Thyroid gland (tissue), 4 donors: ENCODE results near the gene ADGRB3. TPM values are rescaled to one million over a fixed set of nuclear protein-coding genes. Genes with fewer than 3 reads are reported as not detected.

ENCODE experiments used
- DNase-seq, 2 donors: peaks; one replicate each; pipeline ENCODE4 v3.0.0-alpha.2; 2019
- H3K27ac ChIP-seq, 3 donors: fragments of 200-600 bp; sonication (generic); 1 replicate in 2 of 3; 2 replicates in 1 of 3; pipeline ENCODE4 v1.5.1; 2016 to 2019; ENCODE audit warnings: mild to moderate bottlenecking in 1 of 3, moderate library complexity in 1 of 3
- H3K27me3 ChIP-seq: fragments of 200-600 bp; sonication (generic); one replicate; pipeline ENCODE4 v1.5.1; 2019
- H3K36me3 ChIP-seq, 2 donors: fragments of 200-600 bp; sonication (generic); one replicate each; pipeline ENCODE4 v1.5.1; 2016 to 2019
- H3K4me1 ChIP-seq, 2 donors: fragments of 200-600 bp; sonication (generic); one replicate each; pipeline ENCODE4 v1.5.1; 2017 to 2019
- H3K4me3 ChIP-seq, 3 donors: fragments of 200-600 bp; sonication (generic); replicated peaks in 1 of 3; 1 replicate in 2 of 3; 2 replicates in 1 of 3; pipeline ENCODE4 v1.5.1; 2016; ENCODE audit warnings: mild to moderate bottlenecking in 1 of 3
- H3K9me3 ChIP-seq: fragments of 200-600 bp; sonication (generic); one replicate; pipeline ENCODE4 v1.5.1; 2017
- POLR2A ChIP-seq, 2 donors: fragments of 450-650 bp; IDR thresholded peaks; one replicate each; pipeline ENCODE4 v1.6.1; 2017; ENCODE audit warnings: antibody characterized with exemption in 2 of 2, mild to moderate bottlenecking in 2 of 2, moderate library complexity in 1 of 2
- WGBS, 2 donors: methylation state at CpG; one replicate each; pipeline ENCODE4 v1.1.5; 2017; 5-methylcytosine and 5-hydroxymethylcytosine counted together
- intact Hi-C: fragments of 100-400 bp; cut with DNase I; formaldehyde crosslinking; loops from one replicate; pipeline ENCODE4 v1.15.1; 2023
- total RNA-seq, 4 donors: library from RNA; depleted of rRNA; stranded (reverse); fragments of >200 nt; gene quantifications; one replicate each; pipeline ENCODE4 v1.2.3, GENCODE V29; 2016
- TF ChIP-seq, protein P1 (sequence below), 6 experiments: fragments of 200-600 bp in 3 of 6; fragments of 450-650 bp in 3 of 6; sonication (generic) in 3 of 6; IDR thresholded peaks; one replicate each; pipeline ENCODE4 v1.5.1; 2016 to 2019; ENCODE audit warnings: antibody characterized with exemption in 6 of 6, mild to moderate bottlenecking in 2 of 6, inconsistent platforms in 1 of 6, moderate library complexity in 1 of 6

ADGRB3 gene
- total RNA-seq, 4 donors from 2014 or later = 0.45 to 3.0 (median 1.4) TPM

DNA sequence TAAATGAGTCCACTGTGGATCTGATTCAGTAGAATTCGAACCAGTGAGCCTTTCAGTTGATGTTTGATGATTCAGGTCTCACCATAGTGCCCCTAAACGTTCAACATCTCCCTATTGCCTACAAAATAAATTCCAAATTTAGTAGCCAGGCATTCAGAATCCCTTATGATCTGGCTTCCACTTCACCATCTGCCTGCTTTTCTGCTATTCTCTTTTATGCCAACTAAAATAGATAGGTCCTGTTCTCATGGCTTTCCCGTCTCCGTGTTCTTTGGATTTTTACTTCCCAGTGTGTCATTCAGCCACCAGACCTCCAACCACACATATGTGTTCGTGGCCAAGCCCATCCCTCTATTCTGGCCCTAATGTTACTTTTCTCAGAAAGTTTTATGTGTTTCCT lies 751.3 kb downstream of the ADGRB3 start:
- no peaks in the 10 kb centered on the region for H3K36me3 ChIP-seq
- H3K4me1 ChIP-seq = no peaks in the 10 kb centered on the region
- H3K4me3 ChIP-seq = no peak overlapping the region
- intact Hi-C loops = no loop called here
- H3K27ac ChIP-seq = no peak overlapping the region
- WGBS, 2 donors = 79 to 81% methylated on average over 5 of the region's 5 CpGs
- DNase-seq = no peak
- H3K9me3 ChIP-seq = no peaks in the 10 kb centered on the region
- no peak for TF ChIP-seq POLR2A (IDR thresholded peaks at IDR 0.05)
- TF ChIP-seq, protein P1, sequence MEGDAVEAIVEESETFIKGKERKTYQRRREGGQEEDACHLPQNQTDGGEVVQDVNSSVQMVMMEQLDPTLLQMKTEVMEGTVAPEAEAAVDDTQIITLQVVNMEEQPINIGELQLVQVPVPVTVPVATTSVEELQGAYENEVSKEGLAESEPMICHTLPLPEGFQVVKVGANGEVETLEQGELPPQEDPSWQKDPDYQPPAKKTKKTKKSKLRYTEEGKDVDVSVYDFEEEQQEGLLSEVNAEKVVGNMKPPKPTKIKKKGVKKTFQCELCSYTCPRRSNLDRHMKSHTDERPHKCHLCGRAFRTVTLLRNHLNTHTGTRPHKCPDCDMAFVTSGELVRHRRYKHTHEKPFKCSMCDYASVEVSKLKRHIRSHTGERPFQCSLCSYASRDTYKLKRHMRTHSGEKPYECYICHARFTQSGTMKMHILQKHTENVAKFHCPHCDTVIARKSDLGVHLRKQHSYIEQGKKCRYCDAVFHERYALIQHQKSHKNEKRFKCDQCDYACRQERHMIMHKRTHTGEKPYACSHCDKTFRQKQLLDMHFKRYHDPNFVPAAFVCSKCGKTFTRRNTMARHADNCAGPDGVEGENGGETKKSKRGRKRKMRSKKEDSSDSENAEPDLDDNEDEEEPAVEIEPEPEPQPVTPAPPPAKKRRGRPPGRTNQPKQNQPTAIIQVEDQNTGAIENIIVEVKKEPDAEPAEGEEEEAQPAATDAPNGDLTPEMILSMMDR (IDR thresholded peaks at IDR 0.05) = no peak
- H3K27me3 ChIP-seq = no peaks in the 10 kb centered on the region

DNA sequence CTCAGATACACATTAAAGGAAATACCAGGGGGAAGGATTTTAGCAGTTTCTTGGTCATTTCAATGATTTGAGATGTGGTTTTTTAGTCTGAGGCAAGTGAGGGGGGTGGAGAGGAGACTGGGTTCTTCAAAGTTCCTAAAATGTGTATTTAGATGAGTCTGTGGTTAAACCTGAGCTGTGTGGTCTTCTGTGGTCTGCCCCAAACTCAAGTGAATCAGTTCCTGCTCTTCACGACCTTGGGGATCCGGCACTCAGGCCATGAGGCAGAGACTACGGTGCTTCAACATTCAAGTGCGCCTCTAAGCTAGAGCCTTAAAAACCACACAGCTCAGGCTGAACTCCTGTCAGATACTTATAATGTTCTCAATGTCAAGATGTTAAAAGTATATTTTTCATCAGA lies 755.0 kb downstream of the ADGRB3 start:
- intact Hi-C loops = no loop called here
- H3K27me3 ChIP-seq = no peaks in the 10 kb centered on the region
- H3K4me3 ChIP-seq = no peak overlapping the region
- no peak overlapping the region for H3K27ac ChIP-seq
- TF ChIP-seq, protein P1 (IDR thresholded peaks at IDR 0.05) = no peak
- TF ChIP-seq POLR2A (IDR thresholded peaks at IDR 0.05) = no peak
- H3K36me3 ChIP-seq = no peaks in the 10 kb centered on the region
- 27 to 37% methylated on average over 4 of the region's 4 CpGs for WGBS, 2 donors
- no peaks in the 10 kb centered on the region for H3K4me1 ChIP-seq
- H3K9me3 ChIP-seq = no peaks in the 10 kb centered on the region
- no peak for DNase-seq

DNA sequence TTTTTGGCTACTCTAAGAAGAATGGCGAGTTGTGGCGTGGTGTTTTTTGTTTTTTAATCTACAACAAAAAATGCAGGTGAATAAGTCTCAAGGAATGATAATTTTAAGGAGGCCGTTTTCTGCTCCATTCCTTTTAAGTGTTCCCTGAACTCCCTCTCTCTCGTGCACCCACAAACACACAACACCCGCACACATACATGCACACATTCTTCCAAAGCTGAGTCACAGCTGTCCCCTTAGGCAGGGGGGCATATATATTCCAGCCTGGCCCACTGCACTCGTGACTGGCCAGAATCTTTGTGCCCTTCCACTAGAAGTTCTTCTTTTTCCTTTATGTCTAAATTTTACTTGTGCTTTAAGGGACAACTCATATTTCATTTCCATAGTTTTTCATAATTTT lies 756.0 kb downstream of the ADGRB3 start:
- Histone ChIP-seq H3K27me3 (no peaks in the 10 kb centered on the region), H3K4me3 (no peak overlapping the region), H3K36me3 (no peaks in the 10 kb centered on the region), H3K9me3 (no peaks in the 10 kb centered on the region), H3K4me1 (no peaks in the 10 kb centered on the region), H3K27ac (no peak overlapping the region)
- no peak for DNase-seq
- 84 to 85% methylated on average over 6 of the region's 6 CpGs for WGBS, 2 donors
- no peak for TF ChIP-seq POLR2A (IDR thresholded peaks at IDR 0.05)
- TF ChIP-seq, protein P1 (IDR thresholded peaks at IDR 0.05) = no peak
- intact Hi-C loops = no loop called here

- Histone ChIP-seq H3K36me3 (no peaks in the 10 kb centered on the region), H3K4me3 (no peak overlapping the region), H3K27me3 (no peaks in the 10 kb centered on the region), H3K4me1 (no peaks in the 10 kb centered on the region), H3K27ac (no peak overlapping the region), H3K9me3 (no peaks in the 10 kb centered on the region)
- no peak for DNase-seq
- TF ChIP-seq, protein P1 (IDR thresholded peaks at IDR 0.05) = no peak
- TF ChIP-seq POLR2A (IDR thresholded peaks at IDR 0.05) = no peak
- intact Hi-C loops = no loop called here
- WGBS, 2 donors = 88 to 89% methylated on average over 7 of the region's 7 CpGs
Measured at GRCh38 chr6:69392745-69393144, 757.7 kb downstream of the ADGRB3 start.

DNA sequence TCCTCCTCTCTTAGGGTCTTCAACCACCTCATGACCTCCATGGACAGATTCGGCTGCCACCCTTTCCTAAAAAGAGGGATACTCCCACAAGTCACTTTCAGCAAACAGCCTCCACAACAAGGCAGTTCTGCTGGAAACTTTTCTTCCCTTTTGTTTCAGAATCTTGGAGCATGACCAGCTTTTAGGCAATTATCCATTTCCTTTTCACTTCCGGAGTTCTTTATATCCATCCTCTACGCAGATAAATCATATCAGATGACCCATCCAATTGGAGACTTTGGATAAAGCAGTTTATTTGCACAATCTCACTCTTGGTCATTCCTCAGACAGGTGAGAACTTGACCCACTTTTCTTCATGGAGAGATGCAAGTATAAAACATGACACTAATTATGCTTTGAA lies 763.2 kb downstream of the ADGRB3 start:
- H3K9me3 ChIP-seq = no peaks in the 10 kb centered on the region
- no peaks in the 10 kb centered on the region for H3K4me1 ChIP-seq
- H3K4me3 ChIP-seq = no peak overlapping the region
- 68 to 70% methylated on average over 3 of the region's 3 CpGs for WGBS, 2 donors
- H3K27ac ChIP-seq = no peak overlapping the region
- DNase-seq = no peak
- intact Hi-C loops = no loop called here
- H3K27me3 ChIP-seq = no peaks in the 10 kb centered on the region
- H3K36me3 ChIP-seq = no peaks in the 10 kb centered on the region
- no peak for TF ChIP-seq POLR2A (IDR thresholded peaks at IDR 0.05)
- TF ChIP-seq, protein P1 (IDR thresholded peaks at IDR 0.05) = no peak
